ENCODE data around the gene SLC27A5.

DNA sequence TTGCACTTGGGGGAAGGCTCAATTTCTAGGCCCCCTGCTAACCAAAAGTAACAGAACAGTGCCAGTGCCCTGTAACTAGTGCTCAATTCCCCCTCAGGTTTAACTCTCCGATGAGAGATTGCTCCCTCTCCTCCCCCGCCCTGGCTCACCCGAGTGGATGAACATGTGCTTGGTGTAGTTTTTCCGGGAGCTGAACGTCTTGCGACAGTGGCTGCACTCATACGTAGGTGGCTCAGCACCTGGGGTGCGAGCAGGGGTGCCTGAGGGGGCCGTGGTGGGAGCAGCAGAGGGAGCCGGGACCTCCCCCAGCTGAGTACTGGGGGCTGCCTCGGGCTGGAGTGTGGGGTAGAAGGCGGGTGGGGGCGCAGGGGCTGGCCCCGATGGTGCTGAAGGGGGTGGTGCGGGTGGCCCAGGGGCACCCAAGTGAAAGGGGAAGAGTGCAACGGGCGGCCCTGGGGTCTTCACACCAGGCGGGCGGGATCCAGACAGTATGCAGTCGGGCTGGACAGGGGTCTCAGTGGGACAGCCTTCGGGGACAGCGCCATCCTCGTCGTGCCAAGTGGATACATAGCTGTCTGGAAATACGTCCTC lies 4.5 kb upstream of the SLC27A5 start:
- TF ChIP-seq, protein P1, sequence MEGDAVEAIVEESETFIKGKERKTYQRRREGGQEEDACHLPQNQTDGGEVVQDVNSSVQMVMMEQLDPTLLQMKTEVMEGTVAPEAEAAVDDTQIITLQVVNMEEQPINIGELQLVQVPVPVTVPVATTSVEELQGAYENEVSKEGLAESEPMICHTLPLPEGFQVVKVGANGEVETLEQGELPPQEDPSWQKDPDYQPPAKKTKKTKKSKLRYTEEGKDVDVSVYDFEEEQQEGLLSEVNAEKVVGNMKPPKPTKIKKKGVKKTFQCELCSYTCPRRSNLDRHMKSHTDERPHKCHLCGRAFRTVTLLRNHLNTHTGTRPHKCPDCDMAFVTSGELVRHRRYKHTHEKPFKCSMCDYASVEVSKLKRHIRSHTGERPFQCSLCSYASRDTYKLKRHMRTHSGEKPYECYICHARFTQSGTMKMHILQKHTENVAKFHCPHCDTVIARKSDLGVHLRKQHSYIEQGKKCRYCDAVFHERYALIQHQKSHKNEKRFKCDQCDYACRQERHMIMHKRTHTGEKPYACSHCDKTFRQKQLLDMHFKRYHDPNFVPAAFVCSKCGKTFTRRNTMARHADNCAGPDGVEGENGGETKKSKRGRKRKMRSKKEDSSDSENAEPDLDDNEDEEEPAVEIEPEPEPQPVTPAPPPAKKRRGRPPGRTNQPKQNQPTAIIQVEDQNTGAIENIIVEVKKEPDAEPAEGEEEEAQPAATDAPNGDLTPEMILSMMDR (IDR thresholded peaks at IDR 0.05; ENCODE audit: extremely low read depth in 1 of 2, insufficient read depth in 1 of 2, low read depth in 1 of 2, low read length in 2 of 2) = no peak
- TF ChIP-seq MYC (IDR thresholded peaks at IDR 0.05; ENCODE audit: low read depth, low read length) = no peak
- TF ChIP-seq FOS (IDR thresholded peaks at IDR 0.05; ENCODE audit: borderline replicate concordance, insufficient read depth, low read length) = no peak
- no peak for TF ChIP-seq POLR2AphosphoS5 (IDR thresholded peaks at IDR 0.05; ENCODE audit: insufficient read depth, low read depth, low read length)
- TF ChIP-seq POLR2A (IDR thresholded peaks at IDR 0.05; ENCODE audit: low read depth, low read length) = no peak

Measured in endothelial cell of umbilical vein (primary cell).